B cell (primary cell): Measurements from ENCODE around the gene TEX11. TPM values are rescaled to one million over a fixed set of nuclear protein-coding genes. Genes with fewer than 3 reads are reported as not detected.
"Not testable (repeated sequence)": the region's sequence is repeated elsewhere in the genome, so short reads cannot be mapped to it uniquely, and the experiment has no call there.

Experiments
- ATAC-seq: fragments of 200-7000 bp; cut with Tn5 transposase; one replicate; pipeline ENCODE4 v1.10.0; 2021; ENCODE audit warnings: low read depth, mild to moderate bottlenecking, moderate number of reproducible peaks, moderate library complexity
- CTCF ChIA-PET: fragments of 350-600 bp; sonication (Branson Sonifier 250); formaldehyde crosslinking; loops from one replicate; lab custom pipeline; 2021; ENCODE audit warnings: antibody characterized with exemption, inconsistent platforms; lab: Charles Lee
- POLR2A ChIA-PET: fragments of 350-600 bp; sonication (Branson Sonifier 250); formaldehyde crosslinking; loops from one replicate; lab custom pipeline; 2021; ENCODE audit warnings: antibody characterized with exemption; lab: Charles Lee
- DNase-seq: peaks from one replicate; pipeline ENCODE4 v3.0.0; 2013
- H2AFZ ChIP-seq: 2 replicates; pipeline ENCODE4 v1.6.1; 2012; ENCODE audit warnings: mild to moderate bottlenecking, low read depth, low read length; ENCODE audit not compliant: insufficient read depth, poor library complexity, severe bottlenecking
- H3K27ac ChIP-seq, 2 donors: 1 replicate in 1 of 2; 2 replicates in 1 of 2; pipeline ENCODE4 v1.5.1; 2012 to 2013; ENCODE audit warnings: low read length in 2 of 2, mild to moderate bottlenecking in 2 of 2, moderate library complexity in 1 of 2
- H3K27me3 ChIP-seq, 4 experiments: fragments of 200-600 bp in 1 of 4; sonication (generic) in 1 of 4; replicated peaks in 1 of 4; 1 replicate in 2 of 4; 2 replicates in 2 of 4; pipeline versions ENCODE4 v1.6.1 to v1.7.0; 2013 to 2016; ENCODE audit warnings: low read length in 3 of 4, mild to moderate bottlenecking in 2 of 4, mixed read lengths in 1 of 4, moderate library complexity in 1 of 4; ENCODE audit not compliant: insufficient read depth in 4 of 4, control insufficient read depth in 3 of 4; ENCODE audit errors: control extremely low read depth in 1 of 4
- H3K36me3 ChIP-seq, 2 experiments: replicated peaks in 1 of 2; 1 replicate in 1 of 2; 2 replicates in 1 of 2; pipeline versions ENCODE4 v1.6.1 to v1.7.1; 2013; ENCODE audit warnings: low read length in 1 of 2; ENCODE audit not compliant: insufficient read depth in 2 of 2, control insufficient read depth in 1 of 2; ENCODE audit errors: control extremely low read depth in 1 of 2, extremely low read depth in 1 of 2
- H3K4me1 ChIP-seq, 2 donors: fragments of 200-600 bp in 1 of 2; sonication (generic) in 1 of 2; 1 replicate in 1 of 2; 2 replicates in 1 of 2; pipeline versions ENCODE4 v1.5.1 to v1.6.1; 2013 to 2017; ENCODE audit warnings: low read length in 2 of 2; ENCODE audit not compliant: control insufficient read depth in 2 of 2, insufficient read depth in 2 of 2
- H3K4me2 ChIP-seq: replicated peaks from 2 replicates; pipeline ENCODE3; 2012; ENCODE audit warnings: mild to moderate bottlenecking, low read depth, low read length; ENCODE audit not compliant: poor library complexity, severe bottlenecking
- H3K4me3 ChIP-seq, 5 experiments: fragments of 200-600 bp in 1 of 5; sonication (generic) in 1 of 5; 1 replicate in 3 of 5; 2 replicates in 2 of 5; pipeline versions ENCODE4 v1.5.1 to v1.7.0; 2011 to 2016; ENCODE audit warnings: low read length in 4 of 5, mild to moderate bottlenecking in 4 of 5, low read depth in 2 of 5, control low read depth in 1 of 5, moderate library complexity in 1 of 5; ENCODE audit not compliant: insufficient read depth in 1 of 5; ENCODE audit errors: control extremely low read depth in 1 of 5, extremely low read depth in 1 of 5
- H3K79me2 ChIP-seq: fragments of 200-600 bp; sonication (generic); one replicate; pipeline ENCODE4 v1.6.0; 2016; ENCODE audit warnings: low read length; ENCODE audit not compliant: control insufficient read depth, insufficient read depth
- H3K9ac ChIP-seq: fragments of 200-600 bp; sonication (generic); 2 replicates; pipeline ENCODE4 v1.6.1; 2017; ENCODE audit warnings: mild to moderate bottlenecking, low read length, moderate library complexity
- H3K9me3 ChIP-seq, 3 donors: one replicate each; pipeline versions ENCODE4 v1.6.1 to v1.7.1; 2013; ENCODE audit warnings: low read length in 2 of 3; ENCODE audit not compliant: control insufficient read depth in 2 of 3, insufficient read depth in 1 of 3; ENCODE audit errors: control extremely low read depth in 1 of 3
- H4K20me1 ChIP-seq: 2 replicates; pipeline ENCODE4 v1.6.0; 2012; ENCODE audit warnings: mild to moderate bottlenecking, low read length; ENCODE audit not compliant: insufficient read depth, control insufficient read depth, poor library complexity, severe bottlenecking
- H3K27ac Mint-ChIP-seq: one replicate; pipeline ENCODE4 v1.8.0; 2021; ENCODE audit warnings: mixed read lengths
- H3K27me3 Mint-ChIP-seq: one replicate; pipeline ENCODE4 v1.8.0; 2021; ENCODE audit warnings: mixed read lengths
- H3K4me1 Mint-ChIP-seq: one replicate; pipeline ENCODE4 v1.8.0; 2021; ENCODE audit warnings: mixed read lengths
- H3K4me3 Mint-ChIP-seq: one replicate; pipeline ENCODE4 v1.8.0; 2021; ENCODE audit warnings: mixed read lengths
- H3K9me3 Mint-ChIP-seq: one replicate; pipeline ENCODE4 v1.8.0; 2022; ENCODE audit warnings: mixed read lengths; ENCODE audit not compliant: insufficient read depth
- EZH2 ChIP-seq: IDR thresholded peaks from 2 replicates; pipeline ENCODE4 v1.6.1; 2012; ENCODE audit warnings: borderline replicate concordance, low read depth, mild to moderate bottlenecking, moderate library complexity, low read length; ENCODE audit not compliant: insufficient read depth, poor library complexity, severe bottlenecking
- WGBS: methylation state at CpG from one replicate; pipeline ENCODE4 v1.1.5; 2013; ENCODE audit warnings: missing lambda C conversion rate; ENCODE audit not compliant: insufficient coverage; 5-methylcytosine and 5-hydroxymethylcytosine counted together
- intact Hi-C: fragments of 100-400 bp; cut with micrococcal nuclease; formaldehyde crosslinking; loops from one replicate; pipeline ENCODE4 v1.10.0; 2022
- polyA plus RNA-seq: library from polyadenylated mRNA; depleted of rRNA; stranded (reverse); fragments of >200 nt; gene quantifications from 2 replicates; pipeline ENCODE4 v1.2.3, GENCODE V29; 2012
- total RNA-seq, 2 donors: library from RNA; stranded (reverse); fragments of 120-200 nt in 1 of 2; gene quantifications; 1 replicate in 1 of 2; 2 replicates in 1 of 2; pipeline versions ENCODE4 v1.2.3 to v1.2.4, GENCODE V29; 2013 to 2022
- TF ChIP-seq, protein P1 (sequence below): fragments of 200-600 bp; IDR thresholded peaks from one replicate; pipeline ENCODE4 v1.8.0; 2022; ENCODE audit warnings: antibody characterized with exemption, mild to moderate bottlenecking

TEX11 gene
- total and polyA plus RNA-seq, 2 donors (not counting 1 experiment from before 2014, with no cell fraction given): not detected

DNA sequence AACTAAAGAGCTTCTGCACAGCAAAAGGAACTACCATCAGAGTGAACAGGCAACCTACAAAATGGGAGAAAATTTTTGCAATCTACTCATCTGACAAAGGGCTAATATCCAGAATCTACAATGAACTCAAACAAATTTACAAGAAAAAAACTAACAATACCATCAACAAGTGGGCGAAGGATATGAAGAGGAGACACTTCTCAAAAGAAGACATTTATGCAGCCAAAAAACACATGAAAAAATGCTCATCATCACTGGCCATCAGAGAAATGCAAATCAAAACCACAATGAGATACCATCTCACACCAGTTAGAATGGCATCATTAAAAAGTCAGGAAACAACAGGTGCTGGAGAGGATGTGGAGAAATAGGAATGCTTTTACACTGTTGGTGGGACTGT is 64.9 kb downstream of the TEX11 start:
- CTCF ChIA-PET, H3K9ac ChIP-seq, H3K27ac Mint-ChIP-seq, H3K36me3 ChIP-seq, H3K27ac ChIP-seq, intact Hi-C loops, POLR2A ChIA-PET, H3K4me3 ChIP-seq, H3K4me1 ChIP-seq, H3K27me3 Mint-ChIP-seq, H3K27me3 ChIP-seq, ATAC-seq, H3K79me2 ChIP-seq, H3K9me3 Mint-ChIP-seq, H3K9me3 ChIP-seq, H2AFZ ChIP-seq, H4K20me1 ChIP-seq, DNase-seq, H3K4me1 Mint-ChIP-seq, H3K4me3 Mint-ChIP-seq, H3K4me2 ChIP-seq: not testable (repeated sequence)
- no CpG with 5 or more reads among the region's 1 CpG for WGBS

DNA sequence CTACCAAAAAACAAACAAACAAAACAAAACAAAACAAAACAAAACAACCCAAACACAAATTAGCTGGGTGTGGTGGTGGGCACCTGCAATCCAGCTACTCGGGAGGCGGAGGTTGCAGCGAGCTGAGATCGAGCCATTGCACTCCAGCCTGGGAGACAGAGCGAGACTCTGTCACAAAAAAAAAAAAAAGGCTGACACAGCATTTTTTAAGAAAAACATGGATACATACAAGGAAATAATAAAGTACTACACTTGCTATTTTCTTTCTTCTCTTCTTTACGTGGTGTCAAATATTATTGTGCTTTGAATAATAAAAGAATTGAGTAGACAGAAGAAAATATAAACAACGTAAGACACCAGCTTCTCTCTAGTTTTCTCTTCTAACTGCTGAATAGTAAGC is 73.9 kb downstream of the TEX11 start:
- no peaks in the 10 kb centered on the region for H3K4me1 Mint-ChIP-seq
- Histone ChIP-seq H3K9me3 (no peaks in the 10 kb centered on the region), H3K27ac (no peak overlapping the region), H3K4me3 (no peak overlapping the region), H3K4me2 (no peak overlapping the region), H3K36me3 (no peaks in the 10 kb centered on the region), H3K27me3 (no peaks in the 10 kb centered on the region), H3K79me2 (no peaks in the 10 kb centered on the region), H4K20me1 (no peaks in the 10 kb centered on the region), H2AFZ (no peak overlapping the region), H3K4me1 (no peaks in the 10 kb centered on the region), H3K9ac (no peak overlapping the region)
- no peak overlapping the region for H3K27ac Mint-ChIP-seq
- no peak overlapping the region for H3K4me3 Mint-ChIP-seq
- no peak for ATAC-seq
- intact Hi-C loops: no loop called here
- WGBS: no CpG with 5 or more reads among the region's 7 CpGs
- POLR2A ChIA-PET: no interaction called here
- DNase-seq: no peak
- H3K27me3 Mint-ChIP-seq: no peaks in the 10 kb centered on the region
- no peaks in the 10 kb centered on the region for H3K9me3 Mint-ChIP-seq
- TF ChIP-seq, protein P1, sequence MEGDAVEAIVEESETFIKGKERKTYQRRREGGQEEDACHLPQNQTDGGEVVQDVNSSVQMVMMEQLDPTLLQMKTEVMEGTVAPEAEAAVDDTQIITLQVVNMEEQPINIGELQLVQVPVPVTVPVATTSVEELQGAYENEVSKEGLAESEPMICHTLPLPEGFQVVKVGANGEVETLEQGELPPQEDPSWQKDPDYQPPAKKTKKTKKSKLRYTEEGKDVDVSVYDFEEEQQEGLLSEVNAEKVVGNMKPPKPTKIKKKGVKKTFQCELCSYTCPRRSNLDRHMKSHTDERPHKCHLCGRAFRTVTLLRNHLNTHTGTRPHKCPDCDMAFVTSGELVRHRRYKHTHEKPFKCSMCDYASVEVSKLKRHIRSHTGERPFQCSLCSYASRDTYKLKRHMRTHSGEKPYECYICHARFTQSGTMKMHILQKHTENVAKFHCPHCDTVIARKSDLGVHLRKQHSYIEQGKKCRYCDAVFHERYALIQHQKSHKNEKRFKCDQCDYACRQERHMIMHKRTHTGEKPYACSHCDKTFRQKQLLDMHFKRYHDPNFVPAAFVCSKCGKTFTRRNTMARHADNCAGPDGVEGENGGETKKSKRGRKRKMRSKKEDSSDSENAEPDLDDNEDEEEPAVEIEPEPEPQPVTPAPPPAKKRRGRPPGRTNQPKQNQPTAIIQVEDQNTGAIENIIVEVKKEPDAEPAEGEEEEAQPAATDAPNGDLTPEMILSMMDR: no peak
- no peak for TF ChIP-seq EZH2
- CTCF ChIA-PET: no interaction called here
